PC-3 (cell line): ENCODE data around the gene ZNF516.

ENCODE experiments used
- CTCF ChIP-seq: fragments of 300-600 bp; sonication (generic); conservative IDR thresholded peaks from 2 replicates; pipeline ENCODE4 v1.5.1; 2017; ENCODE audit warnings: antibody characterized with exemption, low read depth, mild to moderate bottlenecking, low read length
- EZH2 ChIP-seq: fragments of 300-600 bp; sonication (generic); IDR thresholded peaks from one replicate; pipeline ENCODE4 v1.6.1; 2017; ENCODE audit warnings: antibody characterized with exemption, mild to moderate bottlenecking, low read length; ENCODE audit not compliant: unreplicated experiment
- EZH2phosphoT487 ChIP-seq: fragments of 300-600 bp; sonication (generic); IDR thresholded peaks from 2 replicates; pipeline ENCODE4 v1.6.1; 2018; ENCODE audit warnings: mild to moderate bottlenecking, antibody characterized with exemption, low read length, borderline replicate concordance

GRCh38 chr18:76391038-76391437, 104.0 kb downstream of the ZNF516 start:
- TF ChIP-seq CTCF (no peak), EZH2phosphoT487 (no peak), EZH2 (no peak)
